ENCODE measurements around the gene SGTA. TPM values are rescaled to one million over a fixed set of nuclear protein-coding genes. Genes with fewer than 3 reads are reported as not detected.
A peak's percentile ranks its signal among the peaks of the same experiment; 100 is the strongest.
"Not testable (repeated sequence)": the region's sequence is repeated elsewhere in the genome, so short reads cannot be mapped to it uniquely, and the experiment has no call there.

SGTA gene
- total RNA-seq, 3 donors from 2014 or later (not counting 1 experiment from before 2014, with no cell fraction given): 35.2 to 38.1 (median 36.2) TPM

GRCh38 chr19:2714531-2715269, 68.4 kb downstream of the SGTA start:
- WGBS (ENCODE audit: insufficient coverage): 94% methylated on average over 16 of the region's 16 CpGs
- Mint-ChIP-seq H3K4me3 (no peak overlapping the region), H3K4me1 (peaks cover 0 to 5% of the 10 kb centered on the region in 2 donors), H3K27me3 (ENCODE audit: low read depth in 2 of 2) (peaks cover 5 to 6% of the 10 kb centered on the region in 2 donors), H3K27ac (peak overlapping the region in 1 of 2 donors; percentile 42), H3K36me3 (no peaks in the 10 kb centered on the region), H3K9me3 (peaks cover 3 to 8% of the 10 kb centered on the region in 2 donors)
- ATAC-seq (no peak), DNase-seq (no peak)
- no peak overlapping the region for H3K4me3 ChIP-seq (ENCODE audit: low read length)
- intact Hi-C loops (cut with micrococcal nuclease): no loop called here
- no peak overlapping the region for H3K27ac ChIP-seq (ENCODE audit: low read length)
- H3K9me3 ChIP-seq (ENCODE audit: control insufficient read depth, insufficient read depth, low read length): peaks cover 7% of the 10 kb centered on the region
- peaks cover 10% of the 10 kb centered on the region for H3K4me1 ChIP-seq (ENCODE audit: control insufficient read depth, insufficient read depth, low read length)
- H3K36me3 ChIP-seq (ENCODE audit: control insufficient read depth, insufficient read depth, low read length): no peaks in the 10 kb centered on the region
- H3K27me3 ChIP-seq (ENCODE audit: control insufficient read depth, insufficient read depth, low read length): no peaks in the 10 kb centered on the region
- no peak for TF ChIP-seq CTCF (IDR thresholded peaks at IDR 0.05)

GRCh38 chr19:2714102-2714501, 69.0 kb downstream of the SGTA start:
- 68% methylated on average over 1 of the region's 1 CpG for WGBS (ENCODE audit: insufficient coverage)
- H3K9me3 ChIP-seq (ENCODE audit: control insufficient read depth, insufficient read depth, low read length); H3K36me3 ChIP-seq (ENCODE audit: control insufficient read depth, insufficient read depth, low read length); DNase-seq; H3K4me1 ChIP-seq (ENCODE audit: control insufficient read depth, insufficient read depth, low read length); intact Hi-C loops (cut with micrococcal nuclease); H3K27ac ChIP-seq (ENCODE audit: low read length); H3K36me3 Mint-ChIP-seq; ATAC-seq; H3K4me1 Mint-ChIP-seq; H3K9me3 Mint-ChIP-seq; H3K27me3 ChIP-seq (ENCODE audit: control insufficient read depth, insufficient read depth, low read length); H3K4me3 ChIP-seq (ENCODE audit: low read length); H3K4me3 Mint-ChIP-seq; H3K27me3 Mint-ChIP-seq (ENCODE audit: low read depth in 2 of 2); H3K27ac Mint-ChIP-seq: not testable (repeated sequence)

- 53% methylated on average over 3 of the region's 3 CpGs for WGBS (ENCODE audit: insufficient coverage)
- intact Hi-C loops (cut with micrococcal nuclease); H3K4me3 ChIP-seq (ENCODE audit: low read length); H3K4me1 ChIP-seq (ENCODE audit: control insufficient read depth, insufficient read depth, low read length); H3K36me3 ChIP-seq (ENCODE audit: control insufficient read depth, insufficient read depth, low read length); H3K9me3 ChIP-seq (ENCODE audit: control insufficient read depth, insufficient read depth, low read length); H3K4me1 Mint-ChIP-seq; H3K27ac Mint-ChIP-seq; DNase-seq; H3K27me3 Mint-ChIP-seq (ENCODE audit: low read depth in 2 of 2); ATAC-seq; H3K27me3 ChIP-seq (ENCODE audit: control insufficient read depth, insufficient read depth, low read length); H3K4me3 Mint-ChIP-seq; H3K27ac ChIP-seq (ENCODE audit: low read length); H3K9me3 Mint-ChIP-seq; H3K36me3 Mint-ChIP-seq: not testable (repeated sequence)
Measured at GRCh38 chr19:2713170-2713569, 69.9 kb downstream of the SGTA start.

- no peaks in the 10 kb centered on the region for H3K27me3 ChIP-seq (ENCODE audit: control insufficient read depth, insufficient read depth, low read length)
- TF ChIP-seq CTCF (IDR thresholded peaks at IDR 0.05): no peak
- peaks cover 3 to 6% of the 10 kb centered on the region in 2 donors for H3K27me3 Mint-ChIP-seq (ENCODE audit: low read depth in 2 of 2)
- H3K4me3 ChIP-seq (ENCODE audit: low read length): no peak overlapping the region
- WGBS (ENCODE audit: insufficient coverage): 94% methylated on average over 5 of the region's 5 CpGs
- H3K36me3 ChIP-seq (ENCODE audit: control insufficient read depth, insufficient read depth, low read length): no peaks in the 10 kb centered on the region
- H3K27ac ChIP-seq (ENCODE audit: low read length): no peak overlapping the region
- H3K9me3 ChIP-seq (ENCODE audit: control insufficient read depth, insufficient read depth, low read length): peaks cover 7% of the 10 kb centered on the region
- no peak overlapping the region for H3K27ac Mint-ChIP-seq
- no peaks in the 10 kb centered on the region for H3K36me3 Mint-ChIP-seq
- peaks cover 10% of the 10 kb centered on the region for H3K4me1 ChIP-seq (ENCODE audit: control insufficient read depth, insufficient read depth, low read length)
- intact Hi-C loops (cut with micrococcal nuclease): no loop called here
- no peak for DNase-seq
- H3K4me3 Mint-ChIP-seq: no peak overlapping the region
- no peak for ATAC-seq
- H3K4me1 Mint-ChIP-seq: peaks cover 0 to 5% of the 10 kb centered on the region in 2 donors
- peaks cover 3 to 8% of the 10 kb centered on the region in 2 donors for H3K9me3 Mint-ChIP-seq
Measured at GRCh38 chr19:2711875-2712205, 71.2 kb downstream of the SGTA start.

Measured in natural killer cell (primary cell).